Middle frontal gyrus (tissue), 1 donor: Measurements from ENCODE around the gene METTL18.
"Not testable (repeated sequence)": the region's sequence is repeated elsewhere in the genome, so short reads cannot be mapped to it uniquely, and the experiment has no call there.

Source experiments
- DNase-seq: peaks from one replicate; pipeline ENCODE4 v3.0.0-alpha.2; 2015; ENCODE audit warnings: low spot score; ENCODE audit errors: extremely low spot score

METTL18 gene

DNA sequence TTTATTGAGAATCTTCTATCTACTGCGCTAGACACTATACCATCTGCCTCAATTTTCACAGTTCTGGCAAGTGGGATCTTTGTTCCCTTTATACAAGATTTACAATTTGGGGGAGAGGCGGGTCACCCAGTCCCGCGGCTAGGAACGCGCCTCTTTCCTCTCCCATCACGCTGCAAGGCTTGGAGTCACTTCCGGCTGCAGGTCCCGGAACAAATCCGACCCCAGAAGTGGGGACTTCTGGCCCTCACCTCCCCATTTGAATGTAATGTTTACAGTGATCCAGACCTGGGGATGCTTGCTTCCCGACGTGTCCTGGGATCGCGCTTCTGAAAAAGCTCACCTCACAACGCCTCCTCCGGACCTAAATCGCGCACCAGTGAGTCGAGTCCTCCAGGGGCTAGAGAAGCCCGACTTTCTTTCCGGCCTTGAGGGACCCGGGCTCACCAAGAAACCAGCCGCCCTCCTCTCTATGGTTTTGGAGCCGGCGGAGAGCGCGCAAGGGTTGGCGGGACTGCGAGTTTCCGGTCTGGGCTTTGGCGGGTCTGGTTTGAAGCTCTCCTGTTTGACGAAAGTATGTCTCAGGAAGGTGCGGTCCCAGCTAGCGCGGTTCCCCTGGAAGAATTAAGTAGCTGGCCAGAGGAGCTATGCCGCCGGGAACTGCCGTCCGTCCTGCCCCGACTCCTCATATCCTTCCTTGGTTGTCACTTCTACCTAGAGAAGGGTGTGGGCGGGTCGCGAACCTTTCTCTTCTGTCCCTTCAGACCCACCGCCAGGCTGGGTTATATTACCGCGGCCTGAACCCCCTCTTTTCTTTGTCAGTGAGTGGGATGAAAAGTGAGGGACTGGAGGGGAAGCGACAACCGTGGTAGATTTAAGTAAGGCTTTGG, at the start of gene METTL18:
TSS of gene METTL18 (minus strand) at position 378 of the 887 bp plus-strand sequence. CDS start 1,212 bp downstream, outside the sequence.
- DNase-seq = peak; percentile 92

DNA sequence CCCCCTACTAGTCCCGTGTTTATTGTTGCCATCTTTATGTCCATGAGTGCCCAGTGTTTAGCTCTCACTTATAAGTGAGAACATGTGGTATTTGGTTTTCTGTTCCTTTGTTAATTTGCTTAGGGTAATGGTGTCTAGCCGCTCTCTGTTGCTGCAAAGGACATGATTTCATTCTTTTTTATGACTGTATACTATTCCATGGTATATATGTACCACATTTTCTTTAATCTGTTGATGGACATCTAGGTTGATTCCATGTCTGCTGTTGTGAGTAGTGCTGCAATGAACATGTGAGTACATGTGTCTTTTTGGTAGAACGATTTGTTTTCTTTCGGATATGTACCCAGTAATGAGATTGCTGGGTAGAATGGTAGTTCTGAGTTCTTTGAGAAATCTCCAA, 44.2 kb upstream of the METTL18 start:
- no peak for DNase-seq

DNA sequence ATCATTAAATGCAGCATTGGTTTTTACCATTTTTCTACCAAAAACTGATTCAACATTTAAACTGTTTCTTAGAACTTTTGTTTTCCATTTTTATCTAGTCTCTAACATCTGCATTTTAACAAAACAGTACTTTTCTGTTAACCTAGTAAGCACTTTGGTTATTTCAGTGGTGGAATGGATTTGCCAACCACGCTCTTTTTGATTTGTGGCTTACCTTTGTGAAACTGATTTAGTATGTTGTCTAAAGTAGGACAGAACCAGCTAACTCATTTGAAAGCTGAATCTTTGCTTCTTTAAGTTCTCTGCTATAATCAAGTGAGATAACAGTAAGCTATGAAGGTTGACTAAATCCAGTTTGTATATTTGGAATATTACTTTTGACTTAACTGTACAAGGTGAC, 41.5 kb upstream of the METTL18 start:
- no peak for DNase-seq

DNA sequence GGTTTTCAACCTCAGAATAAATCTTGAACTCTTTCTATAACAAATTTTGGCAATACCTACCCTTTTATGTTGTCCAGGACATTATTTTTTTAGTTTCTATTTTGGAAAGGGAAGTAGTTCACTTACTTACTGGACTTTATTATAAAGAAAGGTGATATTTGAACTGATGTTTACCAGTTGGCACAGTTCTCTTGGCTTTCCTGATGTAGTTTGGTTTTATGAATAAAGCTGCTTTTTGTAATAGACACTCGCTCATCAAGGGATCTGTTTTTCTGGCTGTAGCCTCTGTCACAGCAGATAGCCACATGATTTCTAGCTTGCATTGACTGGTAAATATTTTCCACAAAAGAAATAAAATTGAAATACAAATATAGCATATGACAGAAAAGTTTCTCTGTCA, 40.9 kb upstream of the METTL18 start:
- DNase-seq = no peak

DNA sequence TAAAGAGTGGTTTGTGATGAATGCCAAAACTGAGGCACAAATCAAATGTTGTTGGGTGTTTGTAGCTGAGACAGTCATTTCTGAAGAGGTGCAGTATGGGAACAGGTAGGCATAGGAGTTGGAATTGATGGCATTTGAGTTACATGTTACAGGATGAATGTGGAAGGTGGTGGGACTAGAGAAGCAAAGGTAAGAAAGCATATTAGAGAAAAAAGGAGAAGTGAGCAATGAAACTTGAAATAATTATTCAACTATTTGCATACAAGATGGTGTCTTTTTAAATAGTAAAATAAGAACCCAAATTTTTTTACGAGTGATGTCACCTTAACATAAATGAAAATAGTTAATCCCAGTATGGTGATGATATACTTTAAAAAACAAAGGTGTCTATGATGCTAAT, 40.2 kb upstream of the METTL18 start:
- DNase-seq = no peak

DNA sequence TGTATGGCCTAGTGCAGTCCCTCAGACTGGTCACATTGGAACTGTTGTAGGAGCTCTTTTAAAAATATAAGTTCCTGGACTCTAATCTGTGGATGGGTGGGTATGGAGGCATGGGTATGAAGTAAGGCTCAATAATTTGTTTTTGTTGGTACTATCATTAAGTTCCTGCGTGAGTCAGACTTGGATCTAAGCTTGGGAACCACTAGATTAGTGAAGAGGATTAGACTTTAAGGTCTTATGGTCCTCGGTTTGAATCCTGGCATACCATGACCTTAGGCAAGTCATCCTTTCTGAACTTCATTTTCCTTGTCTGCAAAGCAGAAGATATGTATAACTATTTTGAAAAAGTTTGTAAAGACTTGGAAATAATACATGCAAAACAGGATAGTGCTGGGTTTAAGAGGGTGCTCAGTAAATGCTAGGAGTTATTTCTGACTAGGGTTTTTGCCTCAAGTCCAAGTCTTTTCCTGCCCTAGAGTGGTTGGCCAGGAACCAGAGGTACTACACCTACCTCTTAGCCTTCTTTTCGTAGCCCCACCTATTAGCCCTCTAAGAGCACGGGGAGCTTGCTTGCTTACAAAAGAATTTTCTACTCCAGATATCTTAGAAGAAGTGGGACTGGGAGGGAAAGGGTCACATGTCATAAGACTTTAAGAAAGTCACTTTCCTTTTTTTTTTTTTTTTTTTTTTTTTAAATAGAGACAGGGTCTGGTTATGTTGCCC, 38.6 kb upstream of the METTL18 start:
- no peak for DNase-seq

DNA sequence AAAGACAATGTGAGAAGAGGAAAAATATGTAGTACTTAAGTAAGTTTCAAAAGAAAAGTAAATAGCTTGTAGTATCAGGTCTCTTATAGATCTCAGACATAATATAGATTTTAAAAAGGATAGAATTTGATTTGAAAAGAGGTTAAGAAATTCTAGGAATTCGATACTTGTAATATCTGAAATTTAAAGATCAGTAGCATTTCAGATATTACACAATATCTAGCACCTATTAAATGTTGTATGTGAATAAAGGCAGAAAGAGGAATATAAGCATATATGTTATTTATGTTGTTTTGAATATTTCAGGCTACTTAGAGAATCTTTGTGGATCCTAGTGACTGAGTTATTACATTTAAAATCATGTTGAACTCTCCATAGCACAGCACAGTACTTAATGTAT, 35.0 kb upstream of the METTL18 start:
- DNase-seq = no peak

DNA sequence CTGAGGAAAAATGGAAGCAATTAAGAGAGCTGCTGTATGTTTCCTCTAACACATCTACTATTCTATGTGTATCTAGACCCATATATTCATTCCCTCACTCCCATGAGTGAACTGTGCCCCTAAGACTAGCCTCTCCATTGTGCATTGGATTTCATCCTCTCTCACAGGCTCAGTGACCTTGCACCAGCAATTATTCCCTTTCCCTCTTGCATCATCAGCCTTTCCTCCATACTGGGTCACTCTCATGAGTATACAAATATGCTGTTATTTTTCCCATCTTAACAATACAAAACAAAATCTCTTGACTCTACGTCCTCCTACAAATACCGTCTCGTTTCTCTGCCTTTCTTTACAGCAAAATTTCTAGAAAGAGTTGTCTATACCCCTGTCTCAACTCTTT, 29.4 kb upstream of the METTL18 start:
- DNase-seq = no peak

DNA sequence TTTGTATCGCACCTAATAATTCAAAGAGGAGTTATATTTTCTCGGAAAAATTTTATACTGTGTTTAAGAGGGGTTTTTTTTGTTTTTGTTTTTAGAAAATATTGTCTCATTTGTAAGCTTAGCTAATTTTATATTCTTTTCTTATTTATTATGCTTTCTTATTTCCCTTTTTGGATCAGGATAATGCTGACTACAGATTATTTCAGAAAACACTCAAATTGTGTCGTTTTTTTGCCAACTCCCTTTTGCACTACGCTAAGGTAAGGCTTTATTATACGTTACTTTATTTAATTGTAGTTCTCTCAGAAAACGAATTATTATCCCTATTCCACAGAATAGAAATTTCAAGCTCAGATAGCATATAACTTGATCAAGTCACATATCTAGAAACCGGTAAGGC, 26.8 kb upstream of the METTL18 start:
- no peak for DNase-seq

DNA sequence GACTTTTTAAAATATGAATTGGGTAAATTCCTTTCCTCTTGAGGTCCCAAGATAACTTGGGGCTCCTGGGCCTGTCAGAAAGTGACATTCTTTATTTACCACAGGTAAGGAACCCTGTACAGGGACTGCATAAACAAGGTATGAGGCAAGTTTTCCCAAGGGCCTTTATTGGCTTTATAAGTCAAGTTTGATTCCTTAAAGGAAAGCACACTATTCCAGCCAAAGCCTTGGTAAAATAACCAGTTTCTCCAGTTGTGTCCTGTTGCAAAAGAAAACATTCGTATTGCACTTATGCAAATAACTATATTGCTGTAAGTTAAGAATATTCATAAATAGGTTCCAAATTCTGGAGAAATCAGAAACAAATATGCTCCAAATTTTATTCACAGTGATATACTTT, 21.9 kb upstream of the METTL18 start:
- no peak for DNase-seq

DNA sequence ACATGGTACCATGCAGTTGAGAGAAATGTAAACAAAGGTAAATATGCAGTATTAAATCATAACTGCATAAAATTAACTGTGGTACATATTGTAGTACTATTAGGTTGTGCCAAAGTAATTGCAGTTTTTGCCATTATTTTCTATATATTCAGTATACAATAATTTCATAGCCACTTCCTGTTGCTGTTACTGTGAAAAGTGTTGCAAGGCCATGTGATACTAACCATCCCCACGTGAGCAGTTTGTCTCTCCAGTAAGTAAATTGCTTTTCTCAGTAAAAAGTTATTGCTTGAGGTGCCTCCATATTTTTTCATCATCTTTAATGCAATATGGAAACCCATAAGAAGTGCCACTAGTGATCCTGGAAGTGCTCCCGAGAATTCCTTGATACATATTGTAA, 19.6 kb upstream of the METTL18 start:
- no peak for DNase-seq

DNA sequence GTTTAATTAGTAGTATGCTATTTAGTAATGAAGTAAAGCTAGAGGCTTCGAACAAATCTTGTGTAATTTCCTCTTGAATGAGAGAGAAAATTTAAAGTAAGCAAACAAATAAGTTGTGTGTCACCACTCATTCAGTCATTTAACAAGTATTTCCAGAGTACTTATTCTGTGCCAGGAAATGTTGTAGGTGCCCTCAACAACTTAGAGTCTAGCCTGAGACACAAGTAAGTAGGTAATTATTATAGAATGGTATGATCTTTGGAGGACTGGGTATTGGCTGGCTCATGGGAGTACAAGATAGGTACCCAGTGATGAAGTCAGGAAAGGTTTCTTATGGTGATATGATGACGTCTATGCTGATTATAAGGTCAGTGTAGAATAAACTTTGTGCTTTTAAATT, 17.4 kb upstream of the METTL18 start:
- no peak for DNase-seq

DNA sequence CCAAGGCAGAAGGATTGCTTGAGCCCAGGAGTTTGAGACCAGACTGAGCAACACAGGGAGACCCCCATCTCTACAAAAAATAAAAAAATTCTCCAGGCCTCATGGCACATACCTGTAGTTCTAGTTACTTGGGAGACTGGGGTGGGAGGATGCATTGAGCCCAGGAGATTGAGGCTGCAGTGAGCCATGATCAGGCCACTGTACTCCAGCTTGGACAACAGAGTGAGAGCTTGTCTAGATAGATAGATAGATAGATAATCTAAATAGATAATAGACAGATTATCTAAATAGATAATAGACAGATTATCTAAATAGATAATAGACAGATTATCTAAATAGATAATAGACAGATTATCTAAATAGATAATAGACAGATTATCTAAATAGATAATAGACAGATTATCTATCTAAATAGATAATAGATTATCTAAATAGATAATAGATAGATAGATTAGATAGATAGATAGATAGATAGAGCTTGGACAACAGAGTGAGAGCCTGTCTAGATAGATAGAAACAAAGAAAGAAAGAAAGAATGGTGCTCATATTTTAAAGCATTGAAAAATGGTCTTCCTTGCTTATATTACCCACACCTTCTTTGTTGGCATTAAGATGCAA, 16.8 kb upstream of the METTL18 start:
- DNase-seq = not testable (repeated sequence)

DNA sequence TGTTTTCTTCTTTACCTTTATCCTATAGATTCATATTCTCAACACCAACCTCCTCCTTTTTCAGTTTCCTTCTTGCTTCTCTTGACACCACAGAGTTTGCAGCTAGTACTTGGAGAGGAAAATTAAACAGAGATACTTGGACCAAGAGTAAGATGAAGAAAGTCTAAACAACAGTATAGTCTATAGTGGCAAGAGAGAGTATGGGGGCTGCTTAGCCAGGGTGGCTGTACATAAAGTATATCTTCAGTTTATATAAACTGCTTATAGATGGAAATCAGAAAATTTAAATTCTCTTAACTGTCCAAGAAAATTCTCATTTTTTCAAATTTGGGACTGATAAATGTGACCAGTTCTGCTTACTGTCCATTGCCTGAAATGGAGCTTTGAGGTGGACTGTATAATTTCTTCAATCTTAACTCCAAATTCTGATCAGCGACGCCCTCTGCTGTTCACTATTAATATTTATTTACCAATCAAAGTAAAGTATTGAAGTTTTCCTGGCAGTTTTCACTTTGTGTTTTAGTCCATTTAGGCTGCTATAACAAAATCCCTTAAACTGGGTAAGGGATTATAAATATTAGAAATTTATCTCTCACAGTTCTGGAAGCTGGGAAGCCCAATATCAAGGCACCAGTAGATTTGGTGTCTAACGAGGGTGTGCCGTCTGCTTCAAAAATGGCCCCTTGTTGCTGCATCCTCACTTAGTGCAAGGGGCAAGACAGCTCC, 14.8 kb upstream of the METTL18 start:
- no peak for DNase-seq

DNA sequence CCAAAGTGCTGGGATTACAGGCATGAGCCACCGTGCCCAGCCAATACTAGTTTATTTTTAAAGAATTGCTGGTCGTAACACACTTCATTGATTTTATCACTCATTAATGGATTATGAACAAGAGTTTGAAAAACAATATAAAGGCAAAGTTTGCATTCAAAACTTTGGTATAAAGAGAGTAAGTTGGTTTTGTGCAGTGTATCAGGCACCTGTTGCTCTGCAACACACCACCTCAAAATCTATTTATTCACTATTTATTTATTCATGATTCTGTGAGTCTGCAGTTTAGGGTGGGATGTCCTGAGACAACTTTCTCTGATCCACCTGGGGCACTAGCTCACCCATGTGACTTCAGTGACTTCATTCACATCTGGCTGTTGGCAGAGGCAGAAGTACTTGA, 10.2 kb upstream of the METTL18 start:
- no peak for DNase-seq

DNA sequence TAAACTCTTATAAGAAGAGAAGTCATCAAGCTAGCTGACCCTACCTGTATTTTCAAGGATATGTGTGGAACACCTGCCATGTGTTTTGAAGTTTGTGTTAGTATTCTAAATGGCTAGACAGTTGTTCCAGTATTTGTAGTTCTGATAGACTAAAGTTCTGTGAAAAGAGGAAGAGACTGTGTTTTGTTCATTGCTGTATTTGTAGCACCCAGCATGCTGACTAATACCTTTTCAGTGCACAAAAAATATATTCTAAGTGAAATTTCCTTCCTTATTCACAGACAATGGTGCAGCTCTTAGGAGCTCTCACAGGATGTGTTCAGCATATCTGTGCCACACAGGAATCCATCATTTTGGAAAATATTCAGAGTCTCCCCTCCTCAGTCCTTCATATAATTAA, 8.2 kb upstream of the METTL18 start:
- DNase-seq = no peak

DNA sequence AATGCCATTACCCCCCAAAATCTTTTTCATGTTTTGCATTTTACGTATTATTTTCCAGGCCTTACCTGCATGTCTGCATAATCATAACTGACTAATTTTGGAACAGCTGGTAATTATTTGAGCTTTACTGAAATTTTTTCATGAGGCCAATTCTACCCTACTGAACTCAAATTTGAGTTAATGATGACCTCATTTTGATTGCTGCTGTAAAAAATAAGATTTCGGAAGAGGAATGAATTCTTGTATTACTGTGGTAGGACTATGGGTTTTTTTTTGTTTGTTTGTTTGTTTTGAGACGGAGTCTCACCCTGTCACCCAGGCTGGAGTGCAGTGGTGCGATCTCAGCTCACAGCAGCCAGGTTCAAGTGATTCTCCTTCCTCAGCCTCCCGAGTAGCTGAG, 2.6 kb upstream of the METTL18 start:
- no peak for DNase-seq

DNA sequence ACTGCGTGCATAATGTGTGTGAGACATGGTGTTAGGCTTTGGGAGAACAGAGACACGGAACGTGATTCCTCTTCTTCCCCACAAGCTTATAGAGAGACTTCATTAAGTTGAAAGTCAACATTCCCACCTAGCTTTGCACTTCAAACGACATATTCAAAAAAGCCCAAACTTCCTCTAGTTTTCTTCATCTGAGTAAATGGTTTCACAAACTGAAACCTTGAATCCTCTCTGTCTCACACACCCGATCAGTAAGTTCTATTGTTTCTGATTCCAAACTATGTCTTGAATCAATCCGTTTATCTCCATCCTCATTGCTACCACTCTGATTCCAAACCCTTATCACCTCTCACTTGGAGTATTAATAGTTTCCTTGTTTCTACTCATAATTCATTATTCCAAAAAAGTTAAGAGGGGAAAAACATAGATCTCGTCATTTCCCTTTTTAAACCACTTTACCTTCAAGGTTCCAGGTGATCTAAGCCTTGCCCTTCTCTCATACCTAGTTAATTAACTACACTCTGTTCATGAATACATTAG, 1.6 kb upstream of the METTL18 start:
- no peak for DNase-seq

DNA sequence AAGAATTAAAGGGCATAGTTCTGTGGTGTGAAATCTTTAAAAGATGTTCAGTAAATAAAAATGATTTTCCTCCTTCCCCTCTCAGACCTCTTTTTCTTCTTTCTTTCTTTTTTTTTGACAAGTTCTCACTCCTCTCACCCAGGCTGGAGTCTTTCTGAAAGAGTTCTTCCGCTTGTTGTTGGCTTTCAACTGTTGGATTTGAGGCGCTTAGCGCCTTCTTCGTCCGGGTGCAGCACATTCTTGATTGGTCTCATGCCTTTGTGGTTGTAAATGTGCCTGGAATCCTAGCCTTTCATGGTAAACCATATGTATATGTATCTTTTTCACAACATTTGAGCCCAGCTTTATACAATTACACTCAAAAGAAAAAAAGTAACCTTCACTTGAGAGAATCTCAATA, 980 bp upstream of the METTL18 start:
- DNase-seq = no peak

DNA sequence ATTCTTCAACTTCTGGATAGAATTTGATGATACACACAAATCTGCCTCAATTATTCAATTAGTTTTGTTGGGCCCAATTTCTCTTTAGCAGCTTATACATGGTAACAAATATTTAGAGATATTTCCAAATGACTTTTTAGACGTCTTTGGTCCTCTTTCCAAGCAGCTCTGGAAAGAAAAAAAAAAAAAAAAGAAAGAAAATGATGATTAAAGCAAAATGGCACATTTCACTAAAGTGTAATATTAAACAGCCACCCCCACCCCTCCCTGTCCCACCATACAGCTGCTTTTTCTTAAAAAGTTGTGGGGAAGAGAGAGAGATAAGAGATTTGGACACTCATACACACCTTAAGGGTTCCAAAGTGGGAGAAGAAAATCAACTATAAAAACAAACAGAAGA, 977 bp downstream of the METTL18 start:
- DNase-seq = no peak

DNA sequence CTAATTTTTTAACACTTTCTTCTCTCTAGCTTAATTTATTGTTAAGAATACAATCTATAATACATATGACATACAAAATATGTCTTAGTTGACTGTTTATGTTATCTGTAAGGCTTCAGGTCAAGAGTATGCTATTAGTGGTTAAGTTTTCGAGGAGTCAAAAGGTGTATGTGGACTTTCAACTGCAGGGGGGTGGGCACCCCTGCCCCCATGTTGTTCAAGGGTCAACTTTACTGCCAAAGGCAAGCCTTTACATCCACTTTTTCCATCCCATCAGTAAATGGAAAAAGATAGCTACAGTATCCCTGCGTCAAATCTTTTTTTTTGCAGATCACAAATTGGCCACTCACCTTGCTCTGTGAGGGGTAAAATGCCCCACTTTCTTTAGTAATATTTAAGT, 6.3 kb downstream of the METTL18 start:
- no peak for DNase-seq
